Colonic mucosa (tissue), 4 donors: ENCODE measurements around the gene CDK5RAP3. TPM values are rescaled to one million over a fixed set of nuclear protein-coding genes. Genes with fewer than 3 reads are reported as not detected.

Experiments
- DNase-seq: peaks from one replicate; pipeline ENCODE4 v3.0.0-alpha.2; 2020
- H3K27ac ChIP-seq: fragments of 200-600 bp; one replicate; pipeline ENCODE4 v1.8.0; 2021
- H3K27me3 ChIP-seq: fragments of 200-600 bp; one replicate; pipeline ENCODE4 v1.8.0; 2021
- H3K36me3 ChIP-seq: fragments of 200-600 bp; one replicate; pipeline ENCODE4 v1.8.0; 2021
- H3K4me1 ChIP-seq: fragments of 200-600 bp; one replicate; pipeline ENCODE4 v1.8.0; 2021; ENCODE audit warnings: mild to moderate bottlenecking
- H3K4me3 ChIP-seq: fragments of 200-600 bp; one replicate; pipeline ENCODE4 v1.8.0; 2021
- H3K9ac ChIP-seq, 2 donors: one replicate each; pipeline ENCODE4 v1.7.0; 2013; ENCODE audit warnings: control low read depth in 2 of 2, low read depth in 2 of 2, low read length in 2 of 2
- H3K9me3 ChIP-seq: fragments of 200-600 bp; one replicate; pipeline ENCODE4 v1.8.0; 2021
- intact Hi-C: fragments of 100-400 bp; cut with DNase I; formaldehyde crosslinking; loops from one replicate; pipeline ENCODE4 v1.14.1; 2022
- total RNA-seq, 2 donors: library from RNA; stranded (reverse); fragmentation: NEBNext Ultra II Directional in 1 of 2; extraction: Animal tissue kit (Norgen Biotek cat#: 25700) in 1 of 2; gene quantifications; one replicate each; pipeline ENCODE4 v1.2.1, GENCODE V29; 2021
- TF ChIP-seq, protein P1 (sequence below): fragments of 200-600 bp; IDR thresholded peaks from one replicate; pipeline ENCODE4 v1.8.0; 2022; ENCODE audit warnings: antibody characterized with exemption, mild to moderate bottlenecking
- donor health status: healthy.
- donor health status: DM: no; HTN: no; CAD: no.
- donor health status: DM: no; HTN: no; CAD: no.

Gene CDK5RAP3
- total RNA-seq, 2 donors from 2014 or later = 131 to 172 TPM

DNA sequence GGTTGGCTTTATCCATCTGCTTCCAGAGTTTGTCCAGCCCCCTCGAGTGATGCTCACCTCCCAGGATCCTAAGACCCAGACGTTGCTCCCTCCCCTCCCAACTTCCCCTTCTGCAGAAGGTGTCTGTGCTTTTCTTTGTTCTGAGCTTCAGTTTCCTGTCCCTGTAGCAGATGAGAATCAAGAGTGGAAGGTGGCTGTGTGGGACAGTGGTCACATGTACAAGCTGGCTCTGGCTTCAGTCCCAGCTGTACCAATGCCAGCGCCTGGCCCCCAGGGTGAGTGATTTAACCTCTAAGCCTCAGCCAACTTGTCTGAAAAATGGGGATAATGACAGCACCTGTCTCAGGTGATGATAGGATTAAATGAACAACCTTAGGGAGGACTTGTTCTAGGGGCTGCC lies 21.0 kb upstream of the CDK5RAP3 start:
- no peaks in the 10 kb centered on the region for H3K9me3 ChIP-seq
- TF ChIP-seq, protein P1, sequence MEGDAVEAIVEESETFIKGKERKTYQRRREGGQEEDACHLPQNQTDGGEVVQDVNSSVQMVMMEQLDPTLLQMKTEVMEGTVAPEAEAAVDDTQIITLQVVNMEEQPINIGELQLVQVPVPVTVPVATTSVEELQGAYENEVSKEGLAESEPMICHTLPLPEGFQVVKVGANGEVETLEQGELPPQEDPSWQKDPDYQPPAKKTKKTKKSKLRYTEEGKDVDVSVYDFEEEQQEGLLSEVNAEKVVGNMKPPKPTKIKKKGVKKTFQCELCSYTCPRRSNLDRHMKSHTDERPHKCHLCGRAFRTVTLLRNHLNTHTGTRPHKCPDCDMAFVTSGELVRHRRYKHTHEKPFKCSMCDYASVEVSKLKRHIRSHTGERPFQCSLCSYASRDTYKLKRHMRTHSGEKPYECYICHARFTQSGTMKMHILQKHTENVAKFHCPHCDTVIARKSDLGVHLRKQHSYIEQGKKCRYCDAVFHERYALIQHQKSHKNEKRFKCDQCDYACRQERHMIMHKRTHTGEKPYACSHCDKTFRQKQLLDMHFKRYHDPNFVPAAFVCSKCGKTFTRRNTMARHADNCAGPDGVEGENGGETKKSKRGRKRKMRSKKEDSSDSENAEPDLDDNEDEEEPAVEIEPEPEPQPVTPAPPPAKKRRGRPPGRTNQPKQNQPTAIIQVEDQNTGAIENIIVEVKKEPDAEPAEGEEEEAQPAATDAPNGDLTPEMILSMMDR = no peak
- intact Hi-C loops = loop anchor here (2.0 kb wide), 1 partner anchor 19 kb away; no protein-coding TSS in a partner anchor
- DNase-seq = peak; percentile 67
- H3K4me3 ChIP-seq = no peak overlapping the region
- H3K27ac ChIP-seq = peak overlapping the region; percentile 86
- no peaks in the 10 kb centered on the region for H3K4me1 ChIP-seq
- peak overlapping the region in 1 of 2 donors; percentile 91 for H3K9ac ChIP-seq
- H3K36me3 ChIP-seq = no peaks in the 10 kb centered on the region
- H3K27me3 ChIP-seq = no peaks in the 10 kb centered on the region

- H3K9me3 ChIP-seq = no peaks in the 10 kb centered on the region
- no peak for DNase-seq
- no peaks in the 10 kb centered on the region for H3K36me3 ChIP-seq
- intact Hi-C loops = no loop called here
- peak overlapping the region in 1 of 2 donors; percentile 91 for H3K9ac ChIP-seq
- H3K4me3 ChIP-seq = no peak overlapping the region
- no peaks in the 10 kb centered on the region for H3K27me3 ChIP-seq
- TF ChIP-seq, protein P1 = no peak
- no peaks in the 10 kb centered on the region for H3K4me1 ChIP-seq
- peak overlapping the region; percentile 86 for H3K27ac ChIP-seq
Measured at GRCh38 chr17:47950448-47950847, 20.5 kb upstream of the CDK5RAP3 start.

- DNase-seq = peak; percentile 91
- Histone ChIP-seq H3K4me1 (no peaks in the 10 kb centered on the region), H3K36me3 (no peaks in the 10 kb centered on the region), H3K27ac (peak overlapping the region; percentile 86), H3K9me3 (no peaks in the 10 kb centered on the region), H3K4me3 (no peak overlapping the region), H3K27me3 (no peaks in the 10 kb centered on the region), H3K9ac (peak overlapping the region; percentile 32 to 100)
- intact Hi-C loops = no loop called here
- TF ChIP-seq, protein P1 = no peak
Measured at GRCh38 chr17:47952171-47953021, 18.5 kb upstream of the CDK5RAP3 start.

DNA sequence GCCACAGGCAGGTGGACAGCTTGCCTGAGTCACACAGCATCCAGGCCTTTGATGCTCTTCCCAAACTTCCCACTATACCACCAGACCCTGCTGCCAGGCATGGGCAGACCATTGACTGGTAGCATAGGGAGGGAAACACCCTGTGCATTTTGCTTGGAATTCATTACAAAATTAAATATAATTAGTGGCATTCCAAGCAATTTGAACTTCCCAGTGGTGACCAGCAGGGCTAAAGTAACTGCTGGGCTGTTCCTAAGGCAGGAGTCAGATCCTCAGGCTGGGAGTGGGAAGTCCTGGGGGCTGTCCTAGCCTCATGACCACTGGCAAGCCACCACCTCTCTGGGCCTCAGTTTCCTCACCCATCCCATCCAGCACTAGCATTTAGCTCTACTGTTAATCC lies 17.0 kb upstream of the CDK5RAP3 start:
- peak overlapping the region; percentile 86 for H3K27ac ChIP-seq
- no peak for DNase-seq
- H3K4me3 ChIP-seq = peak overlapping the region; percentile 55
- H3K9me3 ChIP-seq = no peaks in the 10 kb centered on the region
- no peaks in the 10 kb centered on the region for H3K27me3 ChIP-seq
- no peaks in the 10 kb centered on the region for H3K36me3 ChIP-seq
- intact Hi-C loops = no loop called here
- TF ChIP-seq, protein P1 = no peak
- H3K9ac ChIP-seq = peak overlapping the region; percentile 61 to 100
- H3K4me1 ChIP-seq = no peaks in the 10 kb centered on the region

GRCh38 chr17:47955497-47956461 lies 15.1 kb upstream of the CDK5RAP3 start:
- peaks cover 2% of the 10 kb centered on the region for H3K4me1 ChIP-seq

More at GRCh38 chr17:47955497-47956461, 15.1 kb upstream of the CDK5RAP3 start:
- peak; percentile 73 for DNase-seq
- intact Hi-C loops = no loop called here
- Histone ChIP-seq H3K9me3 (no peaks in the 10 kb centered on the region), H3K9ac (peak overlapping the region; percentile 91 to 100), H3K4me3 (peak overlapping the region; percentile 55), H3K27me3 (no peaks in the 10 kb centered on the region), H3K36me3 (no peaks in the 10 kb centered on the region), H3K27ac (peak overlapping the region; percentile 86)
- TF ChIP-seq, protein P1 = no peak
